Thyroid gland (tissue), 4 donors: ENCODE measurements around the gene PRRG2. TPM values are rescaled to one million over a fixed set of nuclear protein-coding genes. Genes with fewer than 3 reads are reported as not detected.

Experiments
- DNase-seq, 2 donors: peaks; one replicate each; pipeline ENCODE4 v3.0.0-alpha.2; 2019
- H3K27ac ChIP-seq, 3 donors: fragments of 200-600 bp; sonication (generic); 1 replicate in 2 of 3; 2 replicates in 1 of 3; pipeline ENCODE4 v1.5.1; 2016 to 2019; ENCODE audit warnings: mild to moderate bottlenecking in 1 of 3, moderate library complexity in 1 of 3
- H3K27me3 ChIP-seq: fragments of 200-600 bp; sonication (generic); one replicate; pipeline ENCODE4 v1.5.1; 2019
- H3K36me3 ChIP-seq, 2 donors: fragments of 200-600 bp; sonication (generic); one replicate each; pipeline ENCODE4 v1.5.1; 2016 to 2019
- H3K4me1 ChIP-seq, 2 donors: fragments of 200-600 bp; sonication (generic); one replicate each; pipeline ENCODE4 v1.5.1; 2017 to 2019
- H3K4me3 ChIP-seq, 3 donors: fragments of 200-600 bp; sonication (generic); replicated peaks in 1 of 3; 1 replicate in 2 of 3; 2 replicates in 1 of 3; pipeline ENCODE4 v1.5.1; 2016; ENCODE audit warnings: mild to moderate bottlenecking in 1 of 3
- H3K9me3 ChIP-seq: fragments of 200-600 bp; sonication (generic); one replicate; pipeline ENCODE4 v1.5.1; 2017
- CTCF ChIP-seq, 6 experiments: fragments of 200-600 bp in 3 of 6; fragments of 450-650 bp in 3 of 6; sonication (generic) in 3 of 6; IDR thresholded peaks; one replicate each; pipeline ENCODE4 v1.5.1; 2016 to 2019; ENCODE audit warnings: antibody characterized with exemption in 6 of 6, mild to moderate bottlenecking in 2 of 6, inconsistent platforms in 1 of 6, moderate library complexity in 1 of 6
- POLR2A ChIP-seq, 2 donors: fragments of 450-650 bp; IDR thresholded peaks; one replicate each; pipeline ENCODE4 v1.6.1; 2017; ENCODE audit warnings: antibody characterized with exemption in 2 of 2, mild to moderate bottlenecking in 2 of 2, moderate library complexity in 1 of 2
- WGBS, 2 donors: methylation state at CpG; one replicate each; pipeline ENCODE4 v1.1.5; 2017; 5-methylcytosine and 5-hydroxymethylcytosine counted together
- intact Hi-C: fragments of 100-400 bp; cut with DNase I; formaldehyde crosslinking; loops from one replicate; pipeline ENCODE4 v1.15.1; 2023
- total RNA-seq, 4 donors: library from RNA; depleted of rRNA; stranded (reverse); fragments of >200 nt; gene quantifications; one replicate each; pipeline ENCODE4 v1.2.3, GENCODE V29; 2016

PRRG2 gene
- total RNA-seq, 4 donors from 2014 or later, result 8.9 to 29.6 (median 25.0) TPM

GRCh38 chr19:49624967-49625910, 44.1 kb downstream of the PRRG2 start:
- TF ChIP-seq POLR2A (IDR thresholded peaks at IDR 0.05), result no peak
- no peak for TF ChIP-seq CTCF (IDR thresholded peaks at IDR 0.05)
- DNase-seq, result no peak
- no peaks in the 10 kb centered on the region for H3K27me3 ChIP-seq
- H3K36me3 ChIP-seq, result peaks cover 18 to 21% of the 10 kb centered on the region in 2 donors
- intact Hi-C loops, result no loop called here
- no peak overlapping the region for H3K4me3 ChIP-seq
- H3K27ac ChIP-seq, result no peak overlapping the region
- 83 to 86% methylated on average over 17 to 21 of the region's 27 CpGs for WGBS, 2 donors
- no peaks in the 10 kb centered on the region for H3K9me3 ChIP-seq
- H3K4me1 ChIP-seq, result peaks cover 5 to 10% of the 10 kb centered on the region in 2 donors

GRCh38 chr19:49626226-49626625, 45.1 kb downstream of the PRRG2 start:
- intact Hi-C loops, result no loop called here
- no peak for TF ChIP-seq CTCF (IDR thresholded peaks at IDR 0.05)
- no peak for TF ChIP-seq POLR2A (IDR thresholded peaks at IDR 0.05)
- peaks cover 5 to 19% of the 10 kb centered on the region in 2 donors for H3K4me1 ChIP-seq
- no peaks in the 10 kb centered on the region for H3K9me3 ChIP-seq
- H3K27ac ChIP-seq, result peak overlapping the region in 1 of 3 donors; percentile 17
- DNase-seq, result peak; percentile 37 to 44
- H3K36me3 ChIP-seq, result peaks cover 16 to 19% of the 10 kb centered on the region in 2 donors
- no peaks in the 10 kb centered on the region for H3K27me3 ChIP-seq
- no peak overlapping the region for H3K4me3 ChIP-seq
- WGBS, 2 donors, result 58 to 62% methylated on average over 11 of the region's 11 CpGs

GRCh38 chr19:49629659-49630058, 48.5 kb downstream of the PRRG2 start:
- Histone ChIP-seq H3K36me3 (peaks cover 10 to 12% of the 10 kb centered on the region in 2 donors), H3K27ac (no peak overlapping the region), H3K4me1 (peaks cover 5 to 23% of the 10 kb centered on the region in 2 donors), H3K27me3 (no peaks in the 10 kb centered on the region), H3K4me3 (no peak overlapping the region), H3K9me3 (no peaks in the 10 kb centered on the region)
- DNase-seq, result no peak
- TF ChIP-seq POLR2A (IDR thresholded peaks at IDR 0.05) (no peak), CTCF (IDR thresholded peaks at IDR 0.05) (no peak)
- 82 to 93% methylated on average over 4 to 9 of the region's 9 CpGs for WGBS, 2 donors
- intact Hi-C loops, result no loop called here

GRCh38 chr19:49631014-49631588, 50.0 kb downstream of the PRRG2 start:
- no peak overlapping the region for H3K27ac ChIP-seq
- H3K4me1 ChIP-seq, result peaks cover 5 to 28% of the 10 kb centered on the region in 2 donors
- WGBS, 2 donors, result 40 to 46% methylated on average over 8 to 9 of the region's 9 CpGs
- TF ChIP-seq POLR2A (IDR thresholded peaks at IDR 0.05) (no peak), CTCF (IDR thresholded peaks at IDR 0.05) (no peak)
- no peak for DNase-seq
- no peaks in the 10 kb centered on the region for H3K27me3 ChIP-seq
- H3K9me3 ChIP-seq, result no peaks in the 10 kb centered on the region
- no peaks in the 10 kb centered on the region for H3K36me3 ChIP-seq
- no peak overlapping the region for H3K4me3 ChIP-seq
- intact Hi-C loops, result no loop called here
